ENCODE data around the gene IGF1R.

IGF1R gene

GRCh38 chr15:98850961-98851572 is 202.7 kb downstream of the IGF1R start:
- ATAC-seq (peak; percentile 72), DNase-seq (ENCODE audit: low spot score in 2 of 2) (peak; percentile 35 to 72)
- Mint-ChIP-seq H3K4me1 (peaks cover 38% of the 10 kb centered on the region), H3K36me3 (peaks cover 23% of the 10 kb centered on the region), H3K4me3 (peak overlapping the region; percentile 96), H3K9me3 (no peaks in the 10 kb centered on the region), H3K27ac (peak overlapping the region; percentile 95)

GRCh38 chr15:98853161-98853560 is 204.8 kb downstream of the IGF1R start:
- peaks cover 38% of the 10 kb centered on the region for H3K4me1 Mint-ChIP-seq
- DNase-seq (ENCODE audit: low spot score in 2 of 2) (peak; percentile 51 to 86), ATAC-seq (peak; percentile 61)
- peak overlapping the region; percentile 96 for H3K4me3 Mint-ChIP-seq
- no peaks in the 10 kb centered on the region for H3K9me3 Mint-ChIP-seq
- peaks cover 23% of the 10 kb centered on the region for H3K36me3 Mint-ChIP-seq
- peak overlapping the region; percentile 95 for H3K27ac Mint-ChIP-seq

- ATAC-seq (no peak), DNase-seq (ENCODE audit: low spot score in 2 of 2) (no peak)
- Mint-ChIP-seq H3K4me3 (peak overlapping the region; percentile 96), H3K9me3 (no peaks in the 10 kb centered on the region), H3K27ac (peak overlapping the region; percentile 95), H3K36me3 (peaks cover 23% of the 10 kb centered on the region), H3K4me1 (peaks cover 38% of the 10 kb centered on the region)
These were observed 205.5 kb downstream of the IGF1R start for GRCh38 chr15:98853617-98854420.

GRCh38 chr15:98854496-98854895 is 206.2 kb downstream of the IGF1R start:
- H3K36me3 Mint-ChIP-seq: peaks cover 23% of the 10 kb centered on the region
- H3K4me1 Mint-ChIP-seq: peaks cover 38% of the 10 kb centered on the region
- H3K27ac Mint-ChIP-seq: peak overlapping the region; percentile 30
- no peak overlapping the region for H3K4me3 Mint-ChIP-seq
- ATAC-seq: no peak
- no peak for DNase-seq (ENCODE audit: low spot score in 2 of 2)
- H3K9me3 Mint-ChIP-seq: no peaks in the 10 kb centered on the region

DNA sequence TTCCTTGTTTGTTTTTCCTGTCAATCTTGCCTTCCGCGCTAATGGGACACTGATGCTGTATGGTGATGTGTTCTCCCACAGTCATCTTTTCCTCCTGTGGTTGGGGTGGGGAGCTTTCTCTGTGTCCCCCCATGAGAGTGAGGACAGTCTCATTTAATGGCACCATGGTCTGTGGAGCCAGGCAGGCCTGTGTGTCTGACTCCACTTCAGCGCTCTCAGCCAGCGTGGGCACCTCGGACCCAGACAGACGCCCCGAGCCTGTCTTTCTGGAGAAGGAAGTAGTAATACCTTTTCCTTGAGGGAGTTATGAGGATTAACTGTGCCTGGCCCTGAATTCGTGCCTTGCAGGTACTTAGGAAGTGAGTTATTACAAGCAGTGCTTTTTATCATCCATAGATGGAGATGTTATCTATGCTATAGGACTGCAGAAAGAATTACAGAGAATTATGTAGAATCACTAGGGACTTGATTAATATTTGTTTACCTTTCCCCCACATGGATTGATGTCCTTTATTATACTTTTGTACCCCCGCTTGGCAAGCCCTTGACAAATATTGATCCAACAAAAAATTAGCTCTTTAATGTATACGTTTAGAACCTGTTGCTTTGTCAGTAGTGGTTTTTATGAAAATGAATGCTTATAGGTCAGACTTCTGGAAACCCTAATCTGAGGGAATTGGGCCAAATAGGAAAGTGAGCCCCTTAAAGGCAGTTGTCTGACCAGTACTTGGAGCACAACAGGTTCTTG is 206.9 kb downstream of the IGF1R start:
- Mint-ChIP-seq H3K9me3 (no peaks in the 10 kb centered on the region), H3K27ac (no peak overlapping the region), H3K4me1 (peaks cover 36% of the 10 kb centered on the region), H3K4me3 (no peak overlapping the region), H3K36me3 (peaks cover 23% of the 10 kb centered on the region)
- DNase-seq (ENCODE audit: low spot score in 2 of 2): no peak
- no peak for ATAC-seq

DNA sequence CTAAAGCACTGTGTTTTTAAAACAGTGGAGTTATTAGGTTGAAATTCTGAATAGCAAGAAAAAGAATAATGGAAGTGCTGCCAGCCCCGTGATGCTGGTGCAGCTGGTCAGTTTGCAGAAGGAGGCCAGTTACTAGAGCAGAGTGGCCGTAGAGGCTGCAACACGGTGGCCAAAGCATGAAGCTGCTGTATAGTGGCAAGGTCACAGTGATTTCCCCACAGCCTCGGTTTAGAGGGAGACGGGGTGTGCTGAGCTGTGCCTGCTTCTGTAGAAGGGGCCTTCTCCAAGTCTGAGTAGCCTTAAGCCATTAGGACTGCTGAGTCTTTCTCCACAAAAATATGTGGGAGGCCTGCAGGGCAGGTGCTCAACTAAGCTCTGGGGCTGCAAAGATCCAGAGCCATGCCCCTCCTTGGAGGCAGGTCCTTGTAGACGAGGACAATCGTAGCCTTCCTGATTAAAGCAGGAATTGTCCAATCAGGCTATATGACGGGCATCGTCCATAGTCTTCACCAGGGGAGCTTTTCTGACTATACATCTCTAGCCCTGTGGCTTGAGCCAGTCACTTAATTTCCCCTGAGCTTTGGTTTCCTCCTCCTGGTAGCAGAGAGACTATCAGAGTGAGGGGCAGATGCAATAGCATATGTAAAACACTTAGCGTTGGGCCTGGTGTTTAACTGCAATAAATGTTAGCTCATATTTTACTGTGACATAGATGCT is 207.6 kb downstream of the IGF1R start:
- Mint-ChIP-seq H3K27ac (no peak overlapping the region), H3K36me3 (peaks cover 23% of the 10 kb centered on the region), H3K9me3 (no peaks in the 10 kb centered on the region), H3K4me3 (no peak overlapping the region), H3K4me1 (peaks cover 35% of the 10 kb centered on the region)
- no peak for DNase-seq (ENCODE audit: low spot score in 2 of 2)
- no peak for ATAC-seq

DNA sequence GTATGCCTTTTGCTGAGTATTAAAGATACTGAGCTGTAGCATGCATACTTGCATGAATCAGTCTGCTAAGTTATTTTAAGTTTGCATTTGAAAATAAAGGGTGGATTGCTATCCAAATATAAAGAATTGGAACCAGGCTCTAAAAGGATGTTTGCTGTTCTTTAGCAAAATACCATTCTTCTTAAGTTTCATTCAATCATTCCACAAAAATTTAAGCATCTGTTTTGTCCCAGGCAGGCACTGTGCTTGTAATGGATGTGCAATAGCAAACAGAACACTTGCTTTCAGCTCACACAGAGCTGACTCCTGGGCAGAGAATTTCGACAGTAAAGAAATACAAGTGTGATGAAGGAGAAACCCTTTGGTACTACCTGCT is 208.2 kb downstream of the IGF1R start:
- H3K27ac Mint-ChIP-seq: no peak overlapping the region
- H3K4me1 Mint-ChIP-seq: peaks cover 35% of the 10 kb centered on the region
- ATAC-seq (no peak), DNase-seq (ENCODE audit: low spot score in 2 of 2) (no peak)
- peaks cover 20% of the 10 kb centered on the region for H3K36me3 Mint-ChIP-seq
- no peak overlapping the region for H3K4me3 Mint-ChIP-seq
- H3K9me3 Mint-ChIP-seq: no peaks in the 10 kb centered on the region

- H3K9me3 Mint-ChIP-seq: no peaks in the 10 kb centered on the region
- H3K27ac Mint-ChIP-seq: no peak overlapping the region
- no peaks in the 10 kb centered on the region for H3K36me3 Mint-ChIP-seq
- peaks cover 17% of the 10 kb centered on the region for H3K4me1 Mint-ChIP-seq
- H3K4me3 Mint-ChIP-seq: peak overlapping the region; percentile 9
- ATAC-seq (no peak), DNase-seq (ENCODE audit: low spot score in 2 of 2) (no peak)
These were observed 210.3 kb downstream of the IGF1R start for GRCh38 chr15:98858610-98859023.

GRCh38 chr15:98859149-98859548 is 210.8 kb downstream of the IGF1R start:
- H3K27ac Mint-ChIP-seq: no peak overlapping the region
- no peak for DNase-seq (ENCODE audit: low spot score in 2 of 2)
- H3K36me3 Mint-ChIP-seq: no peaks in the 10 kb centered on the region
- no peak for ATAC-seq
- H3K4me3 Mint-ChIP-seq: peak overlapping the region; percentile 9
- H3K4me1 Mint-ChIP-seq: peaks cover 12% of the 10 kb centered on the region
- no peaks in the 10 kb centered on the region for H3K9me3 Mint-ChIP-seq

DNA sequence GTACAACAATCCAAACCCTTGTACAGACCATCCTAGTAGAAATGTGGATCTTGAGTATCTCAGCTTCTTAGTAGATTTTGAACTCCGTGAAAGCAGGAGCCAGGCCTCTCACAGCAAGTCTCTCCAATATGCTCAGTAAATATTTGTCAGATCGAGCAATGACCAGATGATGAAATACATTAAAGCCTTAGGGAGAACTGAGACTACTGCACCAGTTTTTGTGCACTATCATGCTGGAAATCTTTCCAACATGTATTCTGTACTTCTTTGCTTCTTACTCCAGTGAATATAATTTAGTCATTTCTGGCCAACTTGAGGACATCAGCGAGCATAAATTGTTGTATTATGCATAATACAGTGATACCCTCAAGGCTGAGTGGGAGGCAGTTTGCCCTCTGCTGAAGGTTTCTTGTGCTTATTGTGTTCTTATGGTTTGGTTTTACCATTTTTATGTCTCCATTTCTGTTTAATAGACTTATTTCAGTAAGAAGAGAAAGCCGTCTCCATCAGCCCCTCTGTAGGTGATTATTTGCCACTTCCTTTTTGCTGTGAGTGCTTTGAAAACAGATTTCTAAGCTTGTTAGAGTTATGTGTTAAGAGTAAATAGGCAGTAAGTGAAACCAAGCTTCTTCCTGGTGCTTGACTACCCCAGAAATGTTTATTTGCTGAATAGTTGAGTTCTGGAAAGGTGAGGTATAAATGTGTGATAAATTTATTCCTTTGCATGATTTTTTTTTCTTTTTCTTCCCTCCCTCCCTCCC is 212.1 kb downstream of the IGF1R start:
- DNase-seq (ENCODE audit: low spot score in 2 of 2): no peak
- H3K4me3 Mint-ChIP-seq: no peak overlapping the region
- peaks cover 15% of the 10 kb centered on the region for H3K4me1 Mint-ChIP-seq
- H3K27ac Mint-ChIP-seq: peak overlapping the region; percentile 46
- no peaks in the 10 kb centered on the region for H3K36me3 Mint-ChIP-seq
- ATAC-seq: no peak
- no peaks in the 10 kb centered on the region for H3K9me3 Mint-ChIP-seq

GRCh38 chr15:98861188-98861587 is 212.8 kb downstream of the IGF1R start:
- Mint-ChIP-seq H3K9me3 (no peaks in the 10 kb centered on the region), H3K4me3 (no peak overlapping the region), H3K4me1 (peaks cover 22% of the 10 kb centered on the region), H3K27ac (peak overlapping the region; percentile 46), H3K36me3 (peaks cover 6% of the 10 kb centered on the region)
- ATAC-seq (no peak), DNase-seq (ENCODE audit: low spot score in 2 of 2) (no peak)

GRCh38 chr15:98863983-98864382 is 215.6 kb downstream of the IGF1R start:
- Mint-ChIP-seq H3K36me3 (peaks cover 14% of the 10 kb centered on the region), H3K27ac (no peak overlapping the region), H3K9me3 (no peaks in the 10 kb centered on the region), H3K4me3 (no peak overlapping the region), H3K4me1 (peaks cover 33% of the 10 kb centered on the region)
- ATAC-seq: no peak
- DNase-seq (ENCODE audit: low spot score in 2 of 2): no peak

DNA sequence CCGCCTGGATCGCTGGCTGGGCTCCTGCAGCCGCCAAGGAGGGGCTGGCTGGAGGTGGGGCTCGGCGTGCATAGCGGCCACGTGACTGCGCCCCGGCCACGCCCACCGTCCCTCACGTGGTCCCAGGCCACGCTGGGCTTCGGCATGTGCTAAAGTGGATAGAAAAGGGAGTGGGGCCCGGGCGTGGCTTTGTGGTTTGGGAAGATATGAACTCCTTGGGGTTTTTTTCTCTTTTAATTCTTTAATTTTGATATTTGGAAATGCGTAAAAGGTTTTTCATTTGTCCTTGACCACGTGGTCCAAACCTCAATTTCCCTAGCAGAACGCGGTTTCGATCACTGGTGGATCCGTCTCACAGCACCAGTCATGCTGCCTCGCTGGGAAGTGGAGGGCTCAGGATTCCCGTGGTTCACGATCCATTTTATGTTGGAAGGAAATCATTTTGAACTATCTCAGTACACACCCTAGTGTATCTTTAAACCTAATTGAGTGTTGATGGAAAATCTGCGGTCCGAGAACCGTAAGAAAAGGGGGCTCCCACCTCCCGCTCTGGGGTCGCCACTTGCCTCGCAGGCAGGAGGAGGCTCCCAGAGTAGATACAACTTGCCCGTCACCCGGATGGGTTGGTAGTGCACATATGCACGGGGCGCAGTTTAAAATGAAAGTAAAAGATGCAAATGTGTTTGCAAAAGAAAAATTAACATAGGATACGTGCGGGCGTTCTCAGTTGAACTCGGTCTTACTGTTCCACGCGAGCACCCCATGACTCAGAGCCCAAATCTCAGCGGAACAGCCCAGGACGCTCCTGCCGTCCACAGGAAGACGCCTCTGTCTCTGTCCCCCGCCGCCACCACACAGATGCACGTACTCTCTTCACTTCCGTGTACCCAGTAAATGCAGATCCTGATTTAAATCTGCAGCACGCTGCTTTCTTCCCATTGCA is 217.3 kb downstream of the IGF1R start:
- Mint-ChIP-seq H3K9me3 (no peaks in the 10 kb centered on the region), H3K4me3 (peak overlapping the region; percentile 76), H3K4me1 (peaks cover 30% of the 10 kb centered on the region), H3K27ac (peak overlapping the region; percentile 92), H3K36me3 (peaks cover 14% of the 10 kb centered on the region)
- ATAC-seq (peak; percentile 97), DNase-seq (ENCODE audit: low spot score in 2 of 2) (peak; percentile 49 to 76)

- ATAC-seq (no peak), DNase-seq (ENCODE audit: low spot score in 2 of 2) (no peak)
- peaks cover 21% of the 10 kb centered on the region for H3K4me1 Mint-ChIP-seq
- peaks cover 14% of the 10 kb centered on the region for H3K36me3 Mint-ChIP-seq
- H3K27ac Mint-ChIP-seq: peak overlapping the region; percentile 92
- peak overlapping the region; percentile 76 for H3K4me3 Mint-ChIP-seq
- H3K9me3 Mint-ChIP-seq: no peaks in the 10 kb centered on the region
These were observed 218.2 kb downstream of the IGF1R start for GRCh38 chr15:98866511-98866910.
